Astrocyte (in vitro differentiated cells and primary cell): ENCODE measurements around the gene TAOK2. TPM values are rescaled to one million over a fixed set of nuclear protein-coding genes. Genes with fewer than 3 reads are reported as not detected.

ENCODE experiments used
- DNase-seq: peaks from one replicate; pipeline ENCODE4 v3.0.0-alpha.2; 2010; ENCODE audit warnings: low read depth
- FAIRE-seq: peaks from 2 replicates; lab custom pipeline; 2011; peaks lifted over from hg19 to GRCh38; lab: Jason Lieb, UNC
- H2AFZ ChIP-seq: 2 replicates; pipeline ENCODE4 v1.6.0; 2012; ENCODE audit warnings: low read depth, low read length, inconsistent platforms
- H3K27ac ChIP-seq: 2 replicates; pipeline ENCODE4 v1.5.1; 2011; ENCODE audit warnings: low read depth, low read length, inconsistent platforms
- H3K27me3 ChIP-seq: 2 replicates; pipeline ENCODE4 v1.6.0; 2011; ENCODE audit warnings: low read length, inconsistent platforms; ENCODE audit not compliant: insufficient read depth
- H3K36me3 ChIP-seq: 2 replicates; pipeline ENCODE4 v1.5.1; 2011; ENCODE audit warnings: low read length, inconsistent platforms; ENCODE audit not compliant: insufficient read depth
- H3K4me1 ChIP-seq: 2 replicates; pipeline ENCODE4 v1.5.1; 2011; ENCODE audit warnings: low read length, inconsistent platforms; ENCODE audit not compliant: insufficient read depth
- H3K4me2 ChIP-seq: 2 replicates; pipeline ENCODE4 v1.6.0; 2012; ENCODE audit warnings: low read length, inconsistent platforms
- H3K4me3 ChIP-seq: 2 replicates; pipeline ENCODE4 v1.5.1; 2011; ENCODE audit warnings: low read depth, mild to moderate bottlenecking, low read length, inconsistent platforms; ENCODE audit not compliant: insufficient read depth
- H3K79me2 ChIP-seq: 2 replicates; pipeline ENCODE4 v1.6.0; 2012; ENCODE audit warnings: mild to moderate bottlenecking, low read length, inconsistent platforms; ENCODE audit not compliant: insufficient read depth
- H3K9ac ChIP-seq: 2 replicates; pipeline ENCODE4 v1.6.0; 2012; ENCODE audit warnings: mild to moderate bottlenecking, low read length, inconsistent platforms
- H3K9me3 ChIP-seq: 2 replicates; pipeline ENCODE4 v1.5.1; 2012; ENCODE audit warnings: low read depth, mild to moderate bottlenecking, low read length, inconsistent platforms; ENCODE audit not compliant: insufficient read depth
- H4K20me1 ChIP-seq: 2 replicates; pipeline ENCODE4 v1.6.0; 2012; ENCODE audit warnings: low read length, inconsistent platforms; ENCODE audit not compliant: insufficient read depth
- H3K27ac Mint-ChIP-seq: one replicate; pipeline ENCODE4 v1.8.0; 2021; ENCODE audit warnings: mild to moderate bottlenecking, mixed read lengths; ENCODE audit not compliant: unreplicated experiment
- H3K27me3 Mint-ChIP-seq: one replicate; pipeline ENCODE4 v1.8.0; 2021; ENCODE audit warnings: low read depth, mixed read lengths; ENCODE audit not compliant: unreplicated experiment
- H3K36me3 Mint-ChIP-seq: one replicate; pipeline ENCODE4 v1.8.0; 2021; ENCODE audit warnings: low read depth, mixed read lengths; ENCODE audit not compliant: unreplicated experiment
- H3K4me1 Mint-ChIP-seq: one replicate; pipeline ENCODE4 v1.8.0; 2021; ENCODE audit warnings: low read depth, mixed read lengths; ENCODE audit not compliant: unreplicated experiment
- H3K4me3 Mint-ChIP-seq: one replicate; pipeline ENCODE4 v1.8.0; 2021; ENCODE audit warnings: mild to moderate bottlenecking, moderate library complexity, mixed read lengths; ENCODE audit not compliant: unreplicated experiment
- H3K9me3 Mint-ChIP-seq: one replicate; pipeline ENCODE4 v1.8.0; 2021; ENCODE audit warnings: mild to moderate bottlenecking, mixed read lengths; ENCODE audit not compliant: unreplicated experiment
- CTCF ChIP-seq: IDR thresholded peaks from 2 replicates; pipeline ENCODE4 v1.5.1; 2011; ENCODE audit warnings: low read depth, mild to moderate bottlenecking, inconsistent platforms, low read length, moderate library complexity; ENCODE audit not compliant: insufficient read depth
- EZH2 ChIP-seq: IDR thresholded peaks from 2 replicates; pipeline ENCODE4 v1.6.1; 2012; ENCODE audit warnings: mild to moderate bottlenecking, low read length, inconsistent platforms; ENCODE audit not compliant: insufficient read depth
- total RNA-seq: library from RNA; stranded (reverse); gene quantifications from 2 replicates; pipeline ENCODE4 v1.2.1, GENCODE V29; 2021

TAOK2 gene
- total RNA-seq, 1 donor from 2014 or later = 55.9 TPM

GRCh38 chr16:29989111-29989858 is 15.6 kb downstream of the TAOK2 start:
- Histone ChIP-seq H3K36me3 (peaks cover 34% of the 10 kb centered on the region), H3K9ac (no peak overlapping the region), H3K27ac (no peak overlapping the region), H3K9me3 (no peaks in the 10 kb centered on the region), H4K20me1 (peaks cover 33% of the 10 kb centered on the region), H3K4me2 (no peak overlapping the region), H2AFZ (no peak overlapping the region), H3K4me3 (no peak overlapping the region), H3K27me3 (no peaks in the 10 kb centered on the region), H3K4me1 (peaks cover under 1% of the 10 kb centered on the region), H3K79me2 (no peaks in the 10 kb centered on the region)
- TF ChIP-seq EZH2 = no peak
- TF ChIP-seq CTCF = no peak
- DNase-seq = no peak
- Mint-ChIP-seq H3K27me3 (no peaks in the 10 kb centered on the region), H3K4me1 (no peaks in the 10 kb centered on the region), H3K4me3 (no peak overlapping the region), H3K27ac (no peak overlapping the region), H3K36me3 (peaks cover 20% of the 10 kb centered on the region), H3K9me3 (no peaks in the 10 kb centered on the region)
- no peak for FAIRE-seq

DNA sequence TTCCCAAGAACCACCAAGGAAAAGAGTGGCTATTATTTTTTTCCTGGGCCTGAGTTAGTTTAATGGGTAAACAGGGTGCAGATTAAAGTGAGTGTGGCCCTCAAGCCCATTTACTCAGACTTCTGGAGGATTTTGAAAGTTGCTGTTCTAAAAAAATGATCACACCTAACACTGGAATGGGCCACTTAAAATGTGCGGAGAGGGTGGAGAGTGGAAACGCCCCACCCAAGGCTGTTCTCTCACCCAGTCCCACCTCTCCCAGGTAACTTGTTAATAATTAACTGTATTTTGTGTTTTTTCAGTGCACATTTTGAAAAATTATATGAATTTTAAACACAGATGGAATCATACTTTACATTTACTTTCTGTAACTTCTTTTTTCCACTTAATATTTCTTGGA is 16.4 kb downstream of the TAOK2 start:
- Mint-ChIP-seq H3K4me3 (no peak overlapping the region), H3K27ac (no peak overlapping the region), H3K36me3 (peaks cover 17% of the 10 kb centered on the region), H3K9me3 (no peaks in the 10 kb centered on the region), H3K4me1 (no peaks in the 10 kb centered on the region), H3K27me3 (no peaks in the 10 kb centered on the region)
- peaks cover 8% of the 10 kb centered on the region for H3K4me1 ChIP-seq
- H3K4me2 ChIP-seq = no peak overlapping the region
- no peaks in the 10 kb centered on the region for H3K27me3 ChIP-seq
- H3K9ac ChIP-seq = no peak overlapping the region
- peaks cover 27% of the 10 kb centered on the region for H3K36me3 ChIP-seq
- no peaks in the 10 kb centered on the region for H3K9me3 ChIP-seq
- TF ChIP-seq EZH2 (no peak), CTCF (no peak)
- no peak overlapping the region for H3K27ac ChIP-seq
- FAIRE-seq (no peak), DNase-seq (no peak)
- H4K20me1 ChIP-seq = peaks cover 27% of the 10 kb centered on the region
- no peak overlapping the region for H3K4me3 ChIP-seq
- H2AFZ ChIP-seq = no peak overlapping the region
- no peaks in the 10 kb centered on the region for H3K79me2 ChIP-seq

DNA sequence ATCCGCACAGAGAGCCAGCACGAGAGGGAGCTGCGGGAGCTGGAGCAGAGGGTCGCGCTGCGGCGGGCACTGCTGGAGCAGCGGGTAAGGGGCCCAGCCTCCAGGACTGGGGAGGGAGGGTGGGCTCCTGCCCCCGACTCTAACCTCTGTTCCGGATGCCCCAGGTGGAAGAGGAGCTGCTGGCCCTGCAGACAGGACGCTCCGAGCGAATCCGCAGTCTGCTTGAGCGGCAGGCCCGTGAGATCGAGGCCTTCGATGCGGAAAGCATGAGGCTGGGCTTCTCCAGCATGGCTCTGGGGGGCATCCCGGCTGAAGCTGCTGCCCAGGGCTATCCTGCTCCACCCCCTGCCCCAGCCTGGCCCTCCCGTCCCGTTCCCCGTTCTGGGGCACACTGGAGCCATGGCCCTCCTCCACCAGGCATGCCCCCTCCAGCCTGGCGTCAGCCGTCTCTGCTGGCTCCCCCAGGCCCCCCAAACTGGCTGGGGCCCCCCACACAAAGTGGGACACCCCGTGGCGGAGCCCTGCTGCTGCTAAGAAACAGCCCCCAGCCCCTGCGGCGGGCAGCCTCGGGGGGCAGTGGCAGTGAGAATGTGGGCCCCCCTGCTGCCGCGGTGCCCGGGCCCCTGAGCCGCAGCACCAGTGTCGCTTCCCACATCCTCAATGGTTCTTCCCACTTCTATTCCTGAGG is 17.4 kb downstream of the TAOK2 start:
- Mint-ChIP-seq H3K27me3 (no peaks in the 10 kb centered on the region), H3K36me3 (peaks cover 17% of the 10 kb centered on the region), H3K4me3 (no peak overlapping the region), H3K9me3 (no peaks in the 10 kb centered on the region), H3K4me1 (peaks cover 4% of the 10 kb centered on the region), H3K27ac (no peak overlapping the region)
- TF ChIP-seq EZH2 (no peak), CTCF (no peak)
- no peak overlapping the region for H3K4me3 ChIP-seq
- peaks cover 12% of the 10 kb centered on the region for H3K4me1 ChIP-seq
- H3K4me2 ChIP-seq = no peak overlapping the region
- H3K9ac ChIP-seq = no peak overlapping the region
- H3K79me2 ChIP-seq = no peaks in the 10 kb centered on the region
- H3K27ac ChIP-seq = no peak overlapping the region
- DNase-seq (no peak), FAIRE-seq (no peak)
- H3K27me3 ChIP-seq = no peaks in the 10 kb centered on the region
- peaks cover 27% of the 10 kb centered on the region for H4K20me1 ChIP-seq
- H3K9me3 ChIP-seq = no peaks in the 10 kb centered on the region
- H3K36me3 ChIP-seq = peaks cover 22% of the 10 kb centered on the region
- no peak overlapping the region for H2AFZ ChIP-seq
